ENCODE measurements around the gene GALT. TPM values are rescaled to one million over a fixed set of nuclear protein-coding genes. Genes with fewer than 3 reads are reported as not detected.

Gene GALT
- total and polyA plus RNA-seq, 2 of the 13 experiments (the other 11 are each of a cell fraction or from before 2014, with no cell fraction given), result 40.4 to 46.3 TPM

DNA sequence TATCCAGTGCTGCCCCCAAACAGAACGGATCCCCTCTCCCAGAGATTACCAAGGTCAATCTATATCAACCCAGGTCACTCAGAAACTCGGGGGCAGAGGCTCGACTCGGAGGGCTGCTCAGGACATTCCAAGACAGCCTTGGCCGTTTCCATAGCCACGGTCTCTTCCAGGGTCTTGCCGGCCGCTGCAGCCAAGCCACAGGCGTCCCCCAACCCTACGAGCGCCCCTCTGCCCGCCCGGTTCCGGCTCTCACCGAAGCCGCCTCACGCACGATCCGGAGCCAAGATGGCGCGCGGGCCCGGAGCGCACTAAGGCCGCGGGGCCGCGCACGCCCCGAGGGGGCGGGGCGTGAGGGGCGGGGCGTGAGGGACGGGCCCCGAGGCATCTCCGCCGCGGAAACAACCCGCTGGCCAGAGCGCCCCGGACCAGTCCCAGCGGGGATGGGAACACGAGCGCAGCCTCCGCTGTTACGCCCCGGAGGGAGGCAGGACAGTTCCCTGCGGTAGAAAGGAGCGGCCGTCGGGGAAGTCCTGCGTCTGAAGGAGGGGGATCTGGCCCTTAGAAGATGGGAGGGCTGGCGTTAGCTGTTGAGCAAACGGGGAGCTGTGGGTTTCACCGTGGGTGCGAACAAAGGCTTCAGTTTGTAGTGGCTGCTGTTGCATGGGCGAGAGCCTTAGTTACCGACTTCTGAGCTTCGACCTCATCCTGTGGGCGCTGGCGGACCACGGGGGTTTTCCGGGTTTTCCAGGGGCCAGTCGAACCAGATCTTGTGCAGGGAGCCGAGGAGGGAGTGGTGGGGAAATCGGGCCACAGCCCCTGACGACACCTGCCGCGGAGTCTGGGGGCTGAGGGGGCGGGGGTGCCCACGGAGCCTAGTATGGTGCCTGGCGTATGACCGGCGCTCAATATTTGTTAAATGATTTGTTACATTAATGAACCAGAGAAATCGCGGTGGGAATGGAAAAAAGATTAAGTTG is 34.4 kb upstream of the GALT start, which contains the start of gene RPP25L (continued):
- TF ChIP-seq, protein P1, sequence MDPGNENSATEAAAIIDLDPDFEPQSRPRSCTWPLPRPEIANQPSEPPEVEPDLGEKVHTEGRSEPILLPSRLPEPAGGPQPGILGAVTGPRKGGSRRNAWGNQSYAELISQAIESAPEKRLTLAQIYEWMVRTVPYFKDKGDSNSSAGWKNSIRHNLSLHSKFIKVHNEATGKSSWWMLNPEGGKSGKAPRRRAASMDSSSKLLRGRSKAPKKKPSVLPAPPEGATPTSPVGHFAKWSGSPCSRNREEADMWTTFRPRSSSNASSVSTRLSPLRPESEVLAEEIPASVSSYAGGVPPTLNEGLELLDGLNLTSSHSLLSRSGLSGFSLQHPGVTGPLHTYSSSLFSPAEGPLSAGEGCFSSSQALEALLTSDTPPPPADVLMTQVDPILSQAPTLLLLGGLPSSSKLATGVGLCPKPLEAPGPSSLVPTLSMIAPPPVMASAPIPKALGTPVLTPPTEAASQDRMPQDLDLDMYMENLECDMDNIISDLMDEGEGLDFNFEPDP (CRISPR knock-in tag; conservative IDR thresholded peaks at IDR 0.05), result 0 out of 2 replicates have a peak, but pooled peaks have one; percentile 10
- TF ChIP-seq, protein P2, sequence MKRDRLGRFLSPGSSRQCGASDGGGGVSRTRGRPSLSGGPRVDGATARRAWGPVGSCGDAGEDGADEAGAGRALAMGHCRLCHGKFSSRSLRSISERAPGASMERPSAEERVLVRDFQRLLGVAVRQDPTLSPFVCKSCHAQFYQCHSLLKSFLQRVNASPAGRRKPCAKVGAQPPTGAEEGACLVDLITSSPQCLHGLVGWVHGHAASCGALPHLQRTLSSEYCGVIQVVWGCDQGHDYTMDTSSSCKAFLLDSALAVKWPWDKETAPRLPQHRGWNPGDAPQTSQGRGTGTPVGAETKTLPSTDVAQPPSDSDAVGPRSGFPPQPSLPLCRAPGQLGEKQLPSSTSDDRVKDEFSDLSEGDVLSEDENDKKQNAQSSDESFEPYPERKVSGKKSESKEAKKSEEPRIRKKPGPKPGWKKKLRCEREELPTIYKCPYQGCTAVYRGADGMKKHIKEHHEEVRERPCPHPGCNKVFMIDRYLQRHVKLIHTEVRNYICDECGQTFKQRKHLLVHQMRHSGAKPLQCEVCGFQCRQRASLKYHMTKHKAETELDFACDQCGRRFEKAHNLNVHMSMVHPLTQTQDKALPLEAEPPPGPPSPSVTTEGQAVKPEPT (CRISPR knock-in tag; IDR thresholded peaks at IDR 0.05; ENCODE audit: low read depth), result no peak
- TF ChIP-seq ZNF234 (CRISPR knock-in tag; conservative IDR thresholded peaks at IDR 0.05) (no peak), MIXL1 (CRISPR knock-in tag; IDR thresholded peaks at IDR 0.05) (no peak), ZNF17 (CRISPR knock-in tag; IDR thresholded peaks at IDR 0.05) (no peak), FOXC1 (CRISPR knock-in tag; IDR thresholded peaks at IDR 0.05; ENCODE audit: borderline replicate concordance) (no peak), DNMT3B (CRISPR knock-in tag; conservative IDR thresholded peaks at IDR 0.05) (no peak), ZBTB38 (CRISPR knock-in tag; IDR thresholded peaks at IDR 0.05) (peak; percentile 27; the same call in 1 of the 2 replicates), RBM39 (IDR thresholded peaks at IDR 0.05; ENCODE audit: low read depth, low read length, poor library complexity, severe bottlenecking) (peak; percentile 38), ZNF282 (IDR thresholded peaks at IDR 0.05; ENCODE audit: partially characterized antibody) (no peak)
- TF ChIP-seq, protein P3, sequence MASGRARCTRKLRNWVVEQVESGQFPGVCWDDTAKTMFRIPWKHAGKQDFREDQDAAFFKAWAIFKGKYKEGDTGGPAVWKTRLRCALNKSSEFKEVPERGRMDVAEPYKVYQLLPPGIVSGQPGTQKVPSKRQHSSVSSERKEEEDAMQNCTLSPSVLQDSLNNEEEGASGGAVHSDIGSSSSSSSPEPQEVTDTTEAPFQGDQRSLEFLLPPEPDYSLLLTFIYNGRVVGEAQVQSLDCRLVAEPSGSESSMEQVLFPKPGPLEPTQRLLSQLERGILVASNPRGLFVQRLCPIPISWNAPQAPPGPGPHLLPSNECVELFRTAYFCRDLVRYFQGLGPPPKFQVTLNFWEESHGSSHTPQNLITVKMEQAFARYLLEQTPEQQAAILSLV (CRISPR knock-in tag; IDR thresholded peaks at IDR 0.05; ENCODE audit: borderline replicate concordance), result peak; percentile 53; the same call in 1 of the 2 replicates
- TF ChIP-seq, protein P4, sequence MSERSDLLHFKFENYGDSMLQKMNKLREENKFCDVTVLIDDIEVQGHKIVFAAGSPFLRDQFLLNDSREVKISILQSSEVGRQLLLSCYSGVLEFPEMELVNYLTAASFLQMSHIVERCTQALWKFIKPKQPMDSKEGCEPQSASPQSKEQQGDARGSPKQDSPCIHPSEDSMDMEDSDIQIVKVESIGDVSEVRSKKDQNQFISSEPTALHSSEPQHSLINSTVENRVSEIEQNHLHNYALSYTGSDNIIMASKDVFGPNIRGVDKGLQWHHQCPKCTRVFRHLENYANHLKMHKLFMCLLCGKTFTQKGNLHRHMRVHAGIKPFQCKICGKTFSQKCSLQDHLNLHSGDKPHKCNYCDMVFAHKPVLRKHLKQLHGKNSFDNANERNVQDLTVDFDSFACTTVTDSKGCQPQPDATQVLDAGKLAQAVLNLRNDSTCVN (CRISPR knock-in tag; IDR thresholded peaks at IDR 0.05; ENCODE audit: borderline replicate concordance), result peak; percentile 49
- TF ChIP-seq, protein P5, sequence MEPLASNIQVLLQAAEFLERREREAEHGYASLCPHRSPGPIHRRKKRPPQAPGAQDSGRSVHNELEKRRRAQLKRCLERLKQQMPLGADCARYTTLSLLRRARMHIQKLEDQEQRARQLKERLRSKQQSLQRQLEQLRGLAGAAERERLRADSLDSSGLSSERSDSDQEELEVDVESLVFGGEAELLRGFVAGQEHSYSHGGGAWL (CRISPR knock-in tag; IDR thresholded peaks at IDR 0.05), result peak; percentile 76; the same call in 1 of the 2 replicates
- TF ChIP-seq, protein P6, sequence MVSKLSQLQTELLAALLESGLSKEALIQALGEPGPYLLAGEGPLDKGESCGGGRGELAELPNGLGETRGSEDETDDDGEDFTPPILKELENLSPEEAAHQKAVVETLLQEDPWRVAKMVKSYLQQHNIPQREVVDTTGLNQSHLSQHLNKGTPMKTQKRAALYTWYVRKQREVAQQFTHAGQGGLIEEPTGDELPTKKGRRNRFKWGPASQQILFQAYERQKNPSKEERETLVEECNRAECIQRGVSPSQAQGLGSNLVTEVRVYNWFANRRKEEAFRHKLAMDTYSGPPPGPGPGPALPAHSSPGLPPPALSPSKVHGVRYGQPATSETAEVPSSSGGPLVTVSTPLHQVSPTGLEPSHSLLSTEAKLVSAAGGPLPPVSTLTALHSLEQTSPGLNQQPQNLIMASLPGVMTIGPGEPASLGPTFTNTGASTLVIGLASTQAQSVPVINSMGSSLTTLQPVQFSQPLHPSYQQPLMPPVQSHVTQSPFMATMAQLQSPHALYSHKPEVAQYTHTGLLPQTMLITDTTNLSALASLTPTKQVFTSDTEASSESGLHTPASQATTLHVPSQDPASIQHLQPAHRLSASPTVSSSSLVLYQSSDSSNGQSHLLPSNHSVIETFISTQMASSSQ (IDR thresholded peaks at IDR 0.05; ENCODE audit: low read depth), result no peak
- TF ChIP-seq, protein P6 (CRISPR knock-in tag; IDR thresholded peaks at IDR 0.05; ENCODE audit: borderline replicate concordance), result peak; percentile 62

All from HepG2 (cell line).